Gastrocnemius medialis (tissue), 4 donors: ENCODE data around the gene TEX2. TPM values are rescaled to one million over a fixed set of nuclear protein-coding genes. Genes with fewer than 3 reads are reported as not detected.

Source experiments
- ATAC-seq, 2 donors: fragments of 150-250 bp; one replicate each; pipeline ENCODE4 v1.9.1; 2016
- DNase-seq, 2 donors: peaks; one replicate each; pipeline ENCODE4 v3.0.0-alpha.2; 2019
- H3K27ac ChIP-seq, 4 donors: fragments of 200-600 bp; sonication (generic); 1 replicate in 1 of 4; 2 replicates in 3 of 4; pipeline ENCODE4 v1.5.1; 2016 to 2018; ENCODE audit warnings: mild to moderate bottlenecking in 2 of 4, moderate library complexity in 1 of 4
- H3K27me3 ChIP-seq, 3 donors: fragments of 200-600 bp; sonication (generic) in 2 of 3; 1 replicate in 1 of 3; 2 replicates in 2 of 3; pipeline versions ENCODE4 v1.5.1 to v1.6.0; 2016 to 2019; ENCODE audit warnings: mild to moderate bottlenecking in 1 of 3, moderate library complexity in 1 of 3
- H3K36me3 ChIP-seq, 2 donors: fragments of 200-600 bp; sonication (generic) in 1 of 2; one replicate each; pipeline ENCODE4 v1.5.1; 2017 to 2018
- H3K4me1 ChIP-seq, 2 donors: fragments of 200-600 bp; sonication (generic) in 1 of 2; one replicate each; pipeline ENCODE4 v1.5.1; 2016 to 2017; ENCODE audit warnings: mild to moderate bottlenecking in 2 of 2
- H3K4me3 ChIP-seq, 4 donors: fragments of 200-600 bp; sonication (generic) in 3 of 4; 1 replicate in 1 of 4; 2 replicates in 3 of 4; pipeline ENCODE4 v1.5.1; 2016 to 2019; ENCODE audit warnings: mild to moderate bottlenecking in 2 of 4
- H3K9me3 ChIP-seq, 3 donors: fragments of 200-600 bp; sonication (generic) in 2 of 3; 1 replicate in 1 of 3; 2 replicates in 2 of 3; pipeline ENCODE4 v1.5.1; 2016 to 2019
- POLR2A ChIP-seq, 2 donors: fragments of 450-650 bp; IDR thresholded peaks; one replicate each; pipeline ENCODE4 v1.6.1; 2017; ENCODE audit warnings: antibody characterized with exemption in 2 of 2, mild to moderate bottlenecking in 2 of 2, moderate library complexity in 2 of 2
- in situ Hi-C, 4 donors: fragments of 200-750 bp; cut with MboI; loops; one replicate each; pipeline versions ENCODE4 v1.15.0 to v1.8.0; 2017; ENCODE audit warnings: low sequenced_read_pairs in 4 of 4
- intact Hi-C: fragments of 100-400 bp; cut with DNase I; formaldehyde crosslinking; loops from one replicate; pipeline ENCODE4 v1.15.1; 2023; ENCODE audit warnings: low total_unique reads
- total RNA-seq, 4 donors: library from RNA; depleted of rRNA; stranded (reverse); fragments of >200 nt; gene quantifications; one replicate each; pipeline versions ENCODE4 v1.1.0 to v1.2.3, GENCODE V29; 2016
- TF ChIP-seq, protein P1 (sequence below), 5 experiments: fragments of 450-650 bp in 3 of 5; fragments of 200-600 bp in 2 of 5; sonication (generic) in 2 of 5; IDR thresholded peaks in 4 of 5; conservative IDR thresholded peaks in 1 of 5; 1 replicate in 4 of 5; 2 replicates in 1 of 5; pipeline ENCODE4 v1.5.1; 2016 to 2019; ENCODE audit warnings: antibody characterized with exemption in 5 of 5, mild to moderate bottlenecking in 3 of 5, moderate library complexity in 3 of 5

The TEX2 gene
- total RNA-seq, 4 donors from 2014 or later = 39.0 to 91.1 (median 77.4) TPM

DNA sequence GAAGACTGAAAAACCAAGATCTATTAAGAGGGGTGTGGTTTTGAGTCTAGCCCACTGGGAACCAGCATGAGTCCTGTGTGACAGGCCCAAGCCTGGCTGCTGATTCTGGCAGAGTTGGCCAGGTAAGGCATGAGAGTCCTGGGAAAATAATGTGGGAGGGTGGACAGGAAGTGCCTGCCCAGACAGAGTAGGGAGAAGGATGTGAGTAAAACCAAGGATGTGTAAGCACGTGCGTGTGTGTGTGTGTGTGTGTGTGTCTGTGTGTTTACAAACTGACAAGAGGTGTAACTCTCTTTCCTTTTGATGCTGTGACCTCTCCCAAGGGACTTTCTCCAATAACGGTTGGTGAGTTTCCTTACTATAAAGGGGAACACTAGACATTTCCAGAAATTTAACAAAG, 15.6 kb upstream of the TEX2 start:
- no peaks in the 10 kb centered on the region for H3K27me3 ChIP-seq
- no peak overlapping the region for H3K4me3 ChIP-seq
- DNase-seq = no peak
- no peak for TF ChIP-seq POLR2A (IDR thresholded peaks at IDR 0.05)
- TF ChIP-seq, protein P1, sequence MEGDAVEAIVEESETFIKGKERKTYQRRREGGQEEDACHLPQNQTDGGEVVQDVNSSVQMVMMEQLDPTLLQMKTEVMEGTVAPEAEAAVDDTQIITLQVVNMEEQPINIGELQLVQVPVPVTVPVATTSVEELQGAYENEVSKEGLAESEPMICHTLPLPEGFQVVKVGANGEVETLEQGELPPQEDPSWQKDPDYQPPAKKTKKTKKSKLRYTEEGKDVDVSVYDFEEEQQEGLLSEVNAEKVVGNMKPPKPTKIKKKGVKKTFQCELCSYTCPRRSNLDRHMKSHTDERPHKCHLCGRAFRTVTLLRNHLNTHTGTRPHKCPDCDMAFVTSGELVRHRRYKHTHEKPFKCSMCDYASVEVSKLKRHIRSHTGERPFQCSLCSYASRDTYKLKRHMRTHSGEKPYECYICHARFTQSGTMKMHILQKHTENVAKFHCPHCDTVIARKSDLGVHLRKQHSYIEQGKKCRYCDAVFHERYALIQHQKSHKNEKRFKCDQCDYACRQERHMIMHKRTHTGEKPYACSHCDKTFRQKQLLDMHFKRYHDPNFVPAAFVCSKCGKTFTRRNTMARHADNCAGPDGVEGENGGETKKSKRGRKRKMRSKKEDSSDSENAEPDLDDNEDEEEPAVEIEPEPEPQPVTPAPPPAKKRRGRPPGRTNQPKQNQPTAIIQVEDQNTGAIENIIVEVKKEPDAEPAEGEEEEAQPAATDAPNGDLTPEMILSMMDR (IDR thresholded peaks at IDR 0.05 in 4 of 5, conservative IDR thresholded peaks at IDR 0.05 in 1 of 5) = no peak
- intact Hi-C loops = loop anchor here (5.0 to 10.0 kb wide), 2 partner anchors 146 to 364 kb away; partner anchors contain the start of genes CSHL1, ERN1 and GH1
- H3K9me3 ChIP-seq = no peaks in the 10 kb centered on the region
- no peaks in the 10 kb centered on the region for H3K36me3 ChIP-seq
- no peak for ATAC-seq
- H3K27ac ChIP-seq = peak overlapping the region; percentile 84 to 88 (median 86)
- peaks cover 31 to 35% of the 10 kb centered on the region in 2 donors for H3K4me1 ChIP-seq
- in situ Hi-C loops = loop anchor here (5.0 to 25.0 kb wide), 5 partner anchors 131 to 366 kb away; partner anchors contain the start of genes CSHL1 (in 3 of the 4) and GH1 (in 3 of the 4)

DNA sequence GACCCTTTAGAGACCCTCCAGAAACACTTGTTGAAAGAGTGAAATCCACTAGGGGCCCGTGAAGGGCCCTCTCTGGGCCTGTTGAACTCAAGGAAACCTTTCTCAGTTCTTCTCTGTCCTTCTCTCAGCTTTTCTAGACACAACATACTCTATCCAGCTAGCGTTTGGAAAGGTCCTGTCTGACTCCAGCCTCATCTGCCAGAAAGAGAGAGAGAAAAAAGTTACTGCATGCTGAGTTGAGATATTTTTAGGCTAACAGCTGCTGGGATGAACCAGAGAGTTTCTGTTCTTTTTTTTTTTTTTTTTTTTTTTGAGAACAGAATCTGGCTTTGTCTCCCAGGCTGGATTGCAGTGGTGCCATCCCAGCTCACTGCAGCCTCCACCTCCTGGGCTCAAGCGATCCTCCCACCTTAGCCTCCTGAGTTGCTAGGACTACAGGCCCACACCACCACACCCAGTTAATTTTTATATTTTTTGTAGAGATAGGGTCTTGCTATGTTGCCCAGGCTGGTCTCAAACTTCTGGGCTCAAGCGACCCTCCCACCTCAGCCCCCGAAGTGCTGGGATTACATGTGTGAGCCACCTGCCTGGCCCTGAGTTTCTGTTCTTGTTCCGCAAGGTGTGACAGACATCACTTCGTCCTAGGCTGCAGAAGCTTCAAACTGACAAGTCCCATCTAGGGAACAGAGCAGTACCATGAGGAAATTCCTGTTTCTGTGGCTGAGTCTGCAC, 14.9 kb upstream of the TEX2 start:
- intact Hi-C loops (loop anchor here (5.0 to 10.0 kb wide), 2 partner anchors 146 to 363 kb away; partner anchors contain the start of genes CSHL1, ERN1 and GH1), in situ Hi-C loops (loop anchor here (5.0 to 25.0 kb wide), 5 partner anchors 131 to 366 kb away; partner anchors contain the start of genes CSHL1 (in 3 of the 4) and GH1 (in 3 of the 4))
- Histone ChIP-seq H3K27me3 (no peaks in the 10 kb centered on the region), H3K36me3 (no peaks in the 10 kb centered on the region), H3K4me3 (no peak overlapping the region), H3K27ac (peak overlapping the region; percentile 84 to 88 (median 86)), H3K9me3 (no peaks in the 10 kb centered on the region), H3K4me1 (peaks cover 31 to 34% of the 10 kb centered on the region in 2 donors)
- DNase-seq = no peak
- no peak for TF ChIP-seq POLR2A (IDR thresholded peaks at IDR 0.05)
- ATAC-seq = peak; percentile 90 to 94

DNA sequence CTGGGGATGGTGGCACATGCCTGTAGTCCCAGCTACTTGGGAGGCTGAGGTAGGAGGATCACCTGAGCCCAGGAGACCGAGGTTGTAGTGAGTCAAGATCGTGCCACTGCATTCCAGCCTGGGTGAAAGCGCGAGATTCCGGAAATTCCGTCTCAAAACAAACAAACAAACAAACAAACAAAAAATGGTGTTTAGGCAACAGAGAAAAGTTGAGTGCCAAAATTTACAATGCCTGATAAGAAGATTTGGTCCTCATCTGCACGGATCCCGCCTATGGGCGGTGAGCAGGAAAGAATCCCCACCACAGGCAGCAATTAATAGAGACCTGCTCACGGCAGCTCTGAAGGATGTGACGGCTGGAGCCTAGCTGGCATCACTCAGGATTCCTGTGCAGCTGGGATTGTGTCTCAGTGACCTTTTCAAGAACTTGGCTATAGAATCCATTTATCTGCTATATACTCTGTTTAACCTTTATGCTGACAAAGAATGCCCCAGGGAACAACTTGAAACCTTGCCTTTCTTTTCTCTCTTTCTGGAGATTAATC, 14.0 kb upstream of the TEX2 start:
- no peaks in the 10 kb centered on the region for H3K9me3 ChIP-seq
- no peaks in the 10 kb centered on the region for H3K36me3 ChIP-seq
- intact Hi-C loops (loop anchor here (5.0 to 10.0 kb wide), 2 partner anchors 145 to 362 kb away; partner anchors contain the start of genes CSHL1, ERN1 and GH1), in situ Hi-C loops (loop anchor here (5.0 to 25.0 kb wide), 5 partner anchors 130 to 365 kb away; partner anchors contain the start of genes CSHL1 (in 3 of the 4) and GH1 (in 3 of the 4))
- peaks cover 24 to 25% of the 10 kb centered on the region in 2 donors for H3K4me1 ChIP-seq
- no peak overlapping the region for H3K4me3 ChIP-seq
- TF ChIP-seq POLR2A (IDR thresholded peaks at IDR 0.05) = no peak
- TF ChIP-seq, protein P1 (IDR thresholded peaks at IDR 0.05 in 4 of 5, conservative IDR thresholded peaks at IDR 0.05 in 1 of 5) = no peak
- H3K27ac ChIP-seq = peak overlapping the region; percentile 84 to 88 (median 86)
- no peak for ATAC-seq
- H3K27me3 ChIP-seq = no peaks in the 10 kb centered on the region
- DNase-seq = no peak

DNA sequence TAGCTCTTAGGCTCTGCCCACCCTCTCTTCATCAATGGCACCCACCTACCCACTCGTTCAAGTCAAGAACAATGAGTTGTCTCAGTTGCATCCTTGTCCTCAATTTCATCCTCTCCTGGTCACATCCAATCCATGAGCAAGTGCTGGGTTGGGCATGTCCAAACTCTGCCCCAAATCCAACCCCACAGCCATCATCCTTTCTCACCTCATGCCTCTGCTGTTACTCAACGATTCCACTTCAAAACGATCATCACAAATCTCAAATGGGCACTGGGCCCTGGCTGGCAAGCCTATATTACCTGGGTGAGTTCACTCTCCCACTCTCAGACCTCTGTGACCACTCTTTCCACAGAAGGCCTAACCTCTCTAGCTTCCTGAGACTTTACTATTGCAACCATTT, 12.0 kb upstream of the TEX2 start:
- Histone ChIP-seq H3K36me3 (no peaks in the 10 kb centered on the region), H3K9me3 (no peaks in the 10 kb centered on the region), H3K27ac (no peak overlapping the region), H3K4me3 (no peak overlapping the region), H3K27me3 (no peaks in the 10 kb centered on the region), H3K4me1 (peaks cover 20 to 24% of the 10 kb centered on the region in 2 donors)
- TF ChIP-seq POLR2A (IDR thresholded peaks at IDR 0.05) = no peak
- TF ChIP-seq, protein P1 (IDR thresholded peaks at IDR 0.05 in 4 of 5, conservative IDR thresholded peaks at IDR 0.05 in 1 of 5) = no peak
- no peak for DNase-seq
- in situ Hi-C loops = loop anchor here (5.0 to 25.0 kb wide), 5 partner anchors 128 to 363 kb away; partner anchors contain the start of genes CSHL1 (in 3 of the 4) and GH1 (in 3 of the 4)
- intact Hi-C loops = loop anchor here (5.0 to 10.0 kb wide), 2 partner anchors 143 to 360 kb away; partner anchors contain the start of genes CSHL1, ERN1 and GH1
- ATAC-seq = no peak
